ENCODE results near the gene RPL31. TPM values are rescaled to one million over a fixed set of nuclear protein-coding genes. Genes with fewer than 3 reads are reported as not detected.

RPL31 gene
- total and polyA plus RNA-seq, 9 of the 15 experiments (the other 6 are each of a cell fraction or from before 2014, with no cell fraction given) = 1,176 to 6,037 (median 2,997) TPM

- TF ChIP-seq EZH2 (IDR thresholded peaks at IDR 0.05; ENCODE audit: borderline replicate concordance, low read depth, low read length) (no peak), GTF2E2 (tag; IDR thresholded peaks at IDR 0.05) (peak; percentile 97), NFIC (IDR thresholded peaks at IDR 0.05) (peak; percentile 65), RB1 (IDR thresholded peaks at IDR 0.05; ENCODE audit: low read depth) (peak; percentile 53), AFF4 (CRISPR knock-in tag; IDR thresholded peaks at IDR 0.05) (peak; percentile 99), MYBL2 (IDR thresholded peaks at IDR 0.05; ENCODE audit: low read depth) (no peak), MYBL2 (CRISPR knock-in tag; IDR thresholded peaks at IDR 0.05; ENCODE audit: borderline replicate concordance) (peak; percentile 80; the same call in 1 of the 2 replicates), ARID2 (IDR thresholded peaks at IDR 0.05) (no peak), GATA2 (CRISPR knock-in tag; IDR thresholded peaks at IDR 0.05) (peak; percentile 66), POLR3G (IDR thresholded peaks at IDR 0.05; ENCODE audit: extremely low read depth, insufficient read length, insufficient replicate concordance) (no peak), BCL6 (CRISPR knock-in tag; IDR thresholded peaks at IDR 0.05) (no peak), FIP1L1 (IDR thresholded peaks at IDR 0.05; ENCODE audit: low read depth, low read length, poor library complexity, severe bottlenecking) (peak; percentile 78), ZBTB34 (CRISPR knock-in tag; IDR thresholded peaks at IDR 0.05) (no peak), EGR1 (conservative IDR thresholded peaks at IDR 0.05) (peak; percentile 91), FUS (optimal IDR thresholded peaks at IDR 0.05; ENCODE audit: low read depth, low read length) (no peak), RHOXF2B (CRISPR knock-in tag; conservative IDR thresholded peaks at IDR 0.05) (no peak), NRF1 (conservative IDR thresholded peaks at IDR 0.05 in 1 of 2, IDR thresholded peaks at IDR 0.05 in 1 of 2) (peak; percentile 68 to 74), KLF13 (tag; IDR thresholded peaks at IDR 0.05; ENCODE audit: borderline replicate concordance, low read depth) (peak; percentile 71), MTA2 (IDR thresholded peaks at IDR 0.05; ENCODE audit: low read depth) (0 out of 2 replicates have a peak, but pooled peaks have one; percentile 50), GABPA (tag; conservative IDR thresholded peaks at IDR 0.05; ENCODE audit: low read depth) (peak; percentile 96), NFRKB (IDR thresholded peaks at IDR 0.05; ENCODE audit: low read depth) (0 out of 2 replicates have a peak, but pooled peaks have one; percentile 90), OTX1 (CRISPR knock-in tag; IDR thresholded peaks at IDR 0.05) (no peak)
Observed at GRCh38 chr2:101001691-101002561, at the start of gene RPL31 (continued).
